Embryonic facial prominence (tissue), 1 donor: ENCODE results near the gene FCF1.

ENCODE experiments used
- DNase-seq: peaks from one replicate; pipeline ENCODE4 v3.0.0-alpha.2; 2016; ENCODE audit errors: extremely low spot score

The FCF1 gene

DNA sequence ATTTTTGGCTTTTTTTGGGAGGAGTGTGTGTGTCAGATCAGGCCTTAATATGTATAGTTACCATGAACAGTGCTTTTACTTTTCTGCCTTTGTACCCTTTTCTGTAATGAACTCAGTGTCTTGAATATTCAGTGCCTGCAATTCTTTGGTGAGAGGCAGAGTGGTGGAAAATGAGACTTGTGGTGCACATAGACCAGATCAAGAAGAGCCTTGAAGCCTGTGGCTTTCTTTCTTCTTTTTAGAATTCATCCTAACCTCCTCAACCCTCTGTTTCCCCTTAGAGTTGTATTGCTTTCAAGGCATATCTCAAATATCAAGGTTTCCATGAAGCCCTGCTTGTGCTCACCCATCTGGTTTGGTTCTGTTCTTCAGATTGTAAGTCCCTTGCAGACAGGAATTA, 52.8 kb downstream of the FCF1 start:
- no peak for DNase-seq

DNA sequence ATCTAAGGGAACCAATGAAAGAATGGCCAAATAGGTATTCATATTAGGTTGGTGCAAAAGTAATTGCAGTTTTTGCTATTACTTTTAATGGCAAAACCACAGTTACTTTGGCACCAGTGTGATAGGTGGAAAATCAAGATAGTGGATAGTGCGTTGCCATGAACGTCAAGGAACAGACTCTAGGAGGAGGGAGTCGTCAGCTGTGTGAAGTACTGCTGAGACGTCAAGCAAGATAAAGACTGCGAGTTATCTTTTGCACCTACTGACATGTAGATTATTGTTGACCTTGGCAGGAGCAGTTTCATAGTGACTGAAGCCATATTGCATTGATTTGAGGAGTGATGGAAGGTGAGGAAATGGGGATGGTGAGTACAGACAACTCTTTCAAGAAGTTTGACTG, 58.5 kb downstream of the FCF1 start:
- DNase-seq: no peak

DNA sequence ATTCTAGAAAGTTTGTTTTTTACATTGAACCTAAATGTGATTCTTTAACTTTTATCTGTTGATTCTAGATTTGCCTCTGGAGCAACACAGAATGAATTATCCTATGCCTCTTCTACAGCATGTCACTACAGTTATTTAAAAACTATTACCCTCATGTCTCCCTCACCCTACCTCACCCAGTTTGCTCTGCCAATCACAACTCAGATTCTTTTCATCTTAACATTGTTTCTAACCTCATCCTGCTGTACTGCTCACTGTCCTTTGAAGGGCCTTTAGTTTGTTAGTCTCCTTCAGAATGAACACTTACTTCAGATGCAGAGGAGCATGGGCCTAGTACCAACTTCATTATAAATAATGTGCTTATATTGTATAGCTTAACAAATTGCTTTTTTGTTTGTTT, 71.7 kb downstream of the FCF1 start:
- DNase-seq: no peak

DNA sequence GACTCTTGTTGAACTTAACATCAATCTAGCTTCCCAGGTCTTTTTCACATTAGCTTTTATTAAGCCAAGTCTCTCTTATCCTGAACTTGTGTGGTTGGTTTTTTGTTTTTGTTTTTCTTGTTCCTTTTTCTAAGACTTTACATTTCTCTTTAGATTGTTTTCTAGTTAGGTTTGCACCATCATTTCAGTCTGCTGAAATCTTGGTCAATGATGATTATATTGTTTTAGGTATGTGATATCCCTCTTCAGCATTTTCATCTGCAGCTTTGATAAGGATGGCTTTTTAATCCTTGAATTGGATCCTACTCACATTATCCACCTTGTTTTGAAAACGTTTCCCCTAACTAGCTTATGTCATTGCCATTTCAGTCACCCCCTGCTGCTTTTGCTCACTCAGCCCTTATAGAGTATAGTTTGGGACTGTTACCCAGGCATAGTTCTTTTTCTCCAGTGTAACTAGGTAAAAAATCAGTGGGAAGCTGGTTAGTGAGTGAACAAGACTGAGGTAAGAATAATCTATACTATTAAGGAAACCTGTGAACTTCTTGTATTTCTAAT, 72.2 kb downstream of the FCF1 start:
- no peak for DNase-seq

DNA sequence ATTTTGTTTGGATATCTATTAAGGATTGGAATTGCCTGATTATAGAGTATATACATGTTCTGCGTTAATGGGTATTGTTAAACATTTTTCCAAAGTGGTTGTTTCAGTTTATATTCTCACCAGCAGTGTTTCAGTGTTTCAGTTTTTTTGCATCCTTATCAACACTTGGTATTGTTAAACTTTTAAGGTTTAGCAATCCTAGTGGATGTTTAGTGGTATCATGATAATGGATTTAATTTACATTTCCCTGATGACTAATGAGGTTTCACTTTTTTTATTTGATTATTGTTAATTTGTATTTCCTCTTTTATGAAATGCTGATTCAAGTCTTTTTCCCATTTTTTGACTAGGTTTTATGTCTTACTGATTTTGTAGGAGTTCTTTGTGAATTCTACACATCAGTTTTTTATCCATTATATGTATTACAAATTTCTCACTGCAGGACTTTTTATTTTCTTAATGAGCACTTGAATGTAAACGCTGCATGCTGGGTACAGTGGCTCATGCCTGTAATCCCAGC, 73.9 kb downstream of the FCF1 start:
- DNase-seq: no peak
